Measurements from ENCODE around the gene CDC42SE1. TPM values are rescaled to one million over a fixed set of nuclear protein-coding genes. Genes with fewer than 3 reads are reported as not detected.

Gene CDC42SE1
- total RNA-seq, 1 donor from 2014 or later, result 148 TPM

DNA sequence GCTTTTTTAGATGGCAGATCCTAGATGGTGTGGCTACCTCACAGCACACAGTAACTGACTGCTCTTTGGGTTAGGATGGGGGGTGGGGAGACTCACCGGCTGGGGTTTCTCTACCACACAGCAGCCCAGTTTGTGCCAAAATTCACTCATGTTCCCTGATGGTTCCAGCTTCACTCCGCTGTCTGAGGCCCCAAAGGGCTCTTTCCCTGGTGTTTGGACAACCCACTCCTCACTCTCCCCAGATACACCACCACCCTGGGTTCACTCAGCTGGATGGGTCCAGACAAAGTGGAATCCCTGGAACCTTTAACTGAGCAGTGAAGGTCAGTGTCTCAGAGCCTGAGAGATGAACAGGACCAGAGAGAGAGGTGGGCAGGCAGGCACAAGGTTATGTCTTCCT lies 3.8 kb downstream of the CDC42SE1 start:
- CTCF ChIA-PET, result interaction anchor here (1.0 kb wide), 1 partner anchor 31 kb away, joined by 3 read pairs; no protein-coding TSS in a partner anchor
- H3K9me3 Mint-ChIP-seq, result no peaks in the 10 kb centered on the region
- POLR2A ChIA-PET, result interaction anchor here (0.6 to 7.2 kb wide), 5 partner anchors 9 to 274 kb away, joined by 4 to 98 read pairs (median 6); partner anchors contain the start of genes C1orf56 and GABPB2
- peaks cover 62% of the 10 kb centered on the region for H3K4me1 Mint-ChIP-seq
- TF ChIP-seq, protein P1, sequence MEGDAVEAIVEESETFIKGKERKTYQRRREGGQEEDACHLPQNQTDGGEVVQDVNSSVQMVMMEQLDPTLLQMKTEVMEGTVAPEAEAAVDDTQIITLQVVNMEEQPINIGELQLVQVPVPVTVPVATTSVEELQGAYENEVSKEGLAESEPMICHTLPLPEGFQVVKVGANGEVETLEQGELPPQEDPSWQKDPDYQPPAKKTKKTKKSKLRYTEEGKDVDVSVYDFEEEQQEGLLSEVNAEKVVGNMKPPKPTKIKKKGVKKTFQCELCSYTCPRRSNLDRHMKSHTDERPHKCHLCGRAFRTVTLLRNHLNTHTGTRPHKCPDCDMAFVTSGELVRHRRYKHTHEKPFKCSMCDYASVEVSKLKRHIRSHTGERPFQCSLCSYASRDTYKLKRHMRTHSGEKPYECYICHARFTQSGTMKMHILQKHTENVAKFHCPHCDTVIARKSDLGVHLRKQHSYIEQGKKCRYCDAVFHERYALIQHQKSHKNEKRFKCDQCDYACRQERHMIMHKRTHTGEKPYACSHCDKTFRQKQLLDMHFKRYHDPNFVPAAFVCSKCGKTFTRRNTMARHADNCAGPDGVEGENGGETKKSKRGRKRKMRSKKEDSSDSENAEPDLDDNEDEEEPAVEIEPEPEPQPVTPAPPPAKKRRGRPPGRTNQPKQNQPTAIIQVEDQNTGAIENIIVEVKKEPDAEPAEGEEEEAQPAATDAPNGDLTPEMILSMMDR (IDR thresholded peaks at IDR 0.05), result no peak
- H3K4me3 Mint-ChIP-seq, result peak overlapping the region; percentile 98
- peaks cover 80% of the 10 kb centered on the region for H3K36me3 Mint-ChIP-seq (ENCODE audit: low read depth)
- DNase-seq (no peak), ATAC-seq (ENCODE audit: low read depth) (no peak)
- H3K27ac Mint-ChIP-seq, result peak overlapping the region; percentile 93
- intact Hi-C loops (cut with micrococcal nuclease), result loop anchor here (5.0 kb wide), 1 partner anchor 128 kb away; the partner anchor contains the start of gene SETDB1
- H3K27me3 Mint-ChIP-seq, result no peaks in the 10 kb centered on the region

GRCh38 chr1:151054971-151055547 lies 4.4 kb downstream of the CDC42SE1 start:
- H3K9me3 Mint-ChIP-seq, result no peaks in the 10 kb centered on the region
- TF ChIP-seq, protein P1 (IDR thresholded peaks at IDR 0.05), result no peak
- ATAC-seq (ENCODE audit: low read depth) (no peak), DNase-seq (no peak)
- intact Hi-C loops (cut with micrococcal nuclease), result loop anchor here (5.0 kb wide), 1 partner anchor 128 kb away; the partner anchor contains the start of gene SETDB1
- POLR2A ChIA-PET, result interaction anchor here (0.5 to 6.8 kb wide), 4 partner anchors 8 to 274 kb away, joined by 3 to 63 read pairs (median 4); partner anchors contain the start of genes C1orf56 and GABPB2
- H3K4me1 Mint-ChIP-seq, result peaks cover 58% of the 10 kb centered on the region
- peak overlapping the region; percentile 98 for H3K4me3 Mint-ChIP-seq
- CTCF ChIA-PET, result interaction anchor here (1.0 kb wide), 1 partner anchor 31 kb away, joined by 3 read pairs; no protein-coding TSS in a partner anchor
- peak overlapping the region; percentile 93 for H3K27ac Mint-ChIP-seq
- H3K27me3 Mint-ChIP-seq, result no peaks in the 10 kb centered on the region
- H3K36me3 Mint-ChIP-seq (ENCODE audit: low read depth), result peaks cover 81% of the 10 kb centered on the region

- Mint-ChIP-seq H3K36me3 (ENCODE audit: low read depth) (peaks cover 60% of the 10 kb centered on the region), H3K4me1 (peaks cover 60% of the 10 kb centered on the region), H3K9me3 (no peaks in the 10 kb centered on the region), H3K4me3 (no peak overlapping the region), H3K27ac (peak overlapping the region; percentile 42), H3K27me3 (no peaks in the 10 kb centered on the region)
- ATAC-seq (ENCODE audit: low read depth) (no peak), DNase-seq (no peak)
- POLR2A ChIA-PET, result interaction anchor here (0.5 to 0.7 kb wide), 6 partner anchors 24 to 1166 kb away, joined by 3 to 12 read pairs (median 5); no protein-coding TSS in a partner anchor
- CTCF ChIA-PET, result interaction anchor here (0.8 kb wide), 1 partner anchor 27 kb away, joined by 3 read pairs; no protein-coding TSS in a partner anchor
- intact Hi-C loops (cut with micrococcal nuclease), result no loop called here
- TF ChIP-seq, protein P1 (IDR thresholded peaks at IDR 0.05), result no peak
Observed at GRCh38 chr1:151051356-151052009, 7.9 kb downstream of the CDC42SE1 start.

GRCh38 chr1:151050051-151050688 lies 9.3 kb downstream of the CDC42SE1 start:
- no peak for ATAC-seq (ENCODE audit: low read depth)
- POLR2A ChIA-PET, result interaction anchor here (0.7 to 4.7 kb wide), 2 partner anchors 18 to 21 kb away, joined by 3 to 37 read pairs; partner anchors contain the start of gene GABPB2
- TF ChIP-seq, protein P1 (IDR thresholded peaks at IDR 0.05), result no peak
- intact Hi-C loops (cut with micrococcal nuclease), result no loop called here
- H3K4me3 Mint-ChIP-seq, result no peak overlapping the region
- CTCF ChIA-PET, result interaction anchor here (1.2 to 1.3 kb wide), 2 partner anchors 8 to 26 kb away, joined by 3 to 5 read pairs; no protein-coding TSS in a partner anchor
- H3K36me3 Mint-ChIP-seq (ENCODE audit: low read depth), result peaks cover 47% of the 10 kb centered on the region
- no peaks in the 10 kb centered on the region for H3K9me3 Mint-ChIP-seq
- H3K27ac Mint-ChIP-seq, result peak overlapping the region; percentile 57
- no peak for DNase-seq
- H3K4me1 Mint-ChIP-seq, result peaks cover 52% of the 10 kb centered on the region
- no peaks in the 10 kb centered on the region for H3K27me3 Mint-ChIP-seq
